K562 (cell line): ENCODE results near the gene CCDC9. TPM values are rescaled to one million over a fixed set of nuclear protein-coding genes. Genes with fewer than 3 reads are reported as not detected.

Experiments used
- BRCA1 ChIP-seq, 2 experiments: fragments of 450-650 bp in 1 of 2; sonication (generic) in 1 of 2; formaldehyde crosslinking in 1 of 2; IDR thresholded peaks; 2 replicates each; pipeline versions ENCODE4 v1.5.0 to v1.6.1; 2017 to 2020; ENCODE audit warnings: mild to moderate bottlenecking in 1 of 2, missing genetic modification reagents in 1 of 2
- FOXP1 ChIP-seq: sonication (generic); formaldehyde crosslinking; IDR thresholded peaks from 2 replicates; pipeline ENCODE4 v1.8.0; 2022; ENCODE audit warnings: mild to moderate bottlenecking, missing genetic modification reagents
- HLTF ChIP-seq: fragments of 450-650 bp; IDR thresholded peaks from 2 replicates; pipeline ENCODE4 v1.6.1; 2016
- SP2 ChIP-seq: IDR thresholded peaks from 2 replicates; pipeline ENCODE4 v1.6.1; 2011; ENCODE audit warnings: mild to moderate bottlenecking, low read depth, low read length, moderate library complexity; ENCODE audit not compliant: poor library complexity, severe bottlenecking; ENCODE audit errors: extremely low read depth
- TFAM ChIP-seq: fragments of 250-450 bp; sonication (Bioruptor Pico); conservative IDR thresholded peaks from 2 replicates; pipeline ENCODE4 v1.5.0; 2021; ENCODE audit warnings: mild to moderate bottlenecking, moderate library complexity
- ZNF184 ChIP-seq: sonication (generic); formaldehyde crosslinking; IDR thresholded peaks from 2 replicates; pipeline ENCODE4 v1.5.0; 2020; ENCODE audit warnings: missing genetic modification reagents
- ZNF324 ChIP-seq: fragments of 250-450 bp; sonication (Bioruptor Pico); IDR thresholded peaks from 2 replicates; pipeline ENCODE4 v1.4.0; 2020; ENCODE audit warnings: mild to moderate bottlenecking
- ZNF347 ChIP-seq: fragments of 450-650 bp; formaldehyde crosslinking; IDR thresholded peaks from 2 replicates; pipeline ENCODE4 v1.4.0; 2020; ENCODE audit warnings: low read depth, mild to moderate bottlenecking, moderate library complexity
- polyA plus RNA-seq, 8 experiments: library from polyadenylated mRNA; depleted of rRNA in 4 of 8; stranded (reverse) in 5 of 8; unstranded in 3 of 8; fragments of >200 nt; fragmentation: Nextera tagmentation in 2 of 8; fragmentation: Illumina TruSeq in 1 of 8; extraction: Ambion mirVana in 2 of 8; extraction: Trizol in 1 of 8; gene quantifications; 2 replicates each; pipeline versions ENCODE4 v1.2.1 to v1.2.3, GENCODE V29; 2011 to 2014; ENCODE audit warnings: inconsistent platforms in 1 of 8, missing spikeins in 1 of 8
- total RNA-seq, 7 experiments: library from RNA; depleted of rRNA in 6 of 7; stranded (reverse); fragments of >200 nt in 6 of 7; fragmentation: Illumina TruSeq in 2 of 7; extraction: Trizol in 2 of 7; gene quantifications; 2 replicates each; pipeline versions ENCODE4 v1.2.1 to v1.2.3, GENCODE V29; 2011 to 2021; ENCODE audit warnings: low replicate concordance in 1 of 7
- TF ChIP-seq, protein P1 (sequence below): fragments of 200-600 bp; sonication (generic); IDR thresholded peaks from one replicate; pipeline ENCODE4 v1.6.1; 2012; ENCODE audit warnings: mild to moderate bottlenecking, low read depth, low read length, inconsistent platforms
- TF ChIP-seq, protein P2 (sequence below): fragments of 250-450 bp; sonication (Bioruptor Pico); IDR thresholded peaks from 2 replicates; pipeline ENCODE4 v1.8.0; 2022; ENCODE audit warnings: moderate library complexity, mild to moderate bottlenecking, inconsistent platforms
- TF ChIP-seq, protein P3 (sequence below): IDR thresholded peaks from 3 replicates; pipeline ENCODE4 v1.6.1; 2011; ENCODE audit warnings: borderline replicate concordance, mild to moderate bottlenecking, moderate library complexity; ENCODE audit not compliant: insufficient read length; ENCODE audit errors: extremely low read depth

The CCDC9 gene
- total and polyA plus RNA-seq, 9 of the 15 experiments (the other 6 are each of a cell fraction or from before 2014, with no cell fraction given): 0.23 to 38.6 (median 8.4) TPM

DNA sequence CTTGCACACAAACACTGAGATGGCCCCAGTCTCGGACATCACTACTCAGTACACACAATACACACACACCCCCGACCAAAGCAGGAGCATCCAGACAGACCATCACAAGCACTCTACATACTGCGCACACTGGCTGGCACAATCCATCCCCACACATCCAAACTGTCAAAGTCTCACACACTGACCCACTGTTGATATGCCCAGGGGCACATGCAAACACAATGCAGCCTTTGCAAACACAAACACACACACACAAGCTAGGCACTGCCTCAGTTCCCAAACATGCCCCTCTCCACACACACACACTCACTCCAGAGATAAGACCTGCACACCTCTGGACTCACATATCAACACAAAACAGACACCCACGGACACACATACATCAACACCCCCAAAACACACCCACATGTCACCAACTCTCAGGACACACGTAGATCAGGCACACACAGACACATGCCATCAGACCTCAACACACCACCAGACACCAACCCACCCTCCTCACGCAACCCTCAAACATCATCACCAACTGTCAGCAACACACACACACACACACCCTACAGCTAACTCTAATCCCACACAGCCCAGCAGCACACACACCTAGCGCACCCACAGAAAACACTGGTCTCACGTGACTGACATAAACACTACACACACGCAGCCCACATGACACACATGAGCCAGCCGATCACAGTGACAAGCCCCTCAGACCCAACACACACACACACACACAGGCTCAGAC, 27.2 kb upstream of the CCDC9 start (continued):
- TF ChIP-seq BRCA1 (IDR thresholded peaks at IDR 0.05): no peak
- no peak for TF ChIP-seq BRCA1 (CRISPR knock-in tag; IDR thresholded peaks at IDR 0.05)
- no peak for TF ChIP-seq ZNF324 (CRISPR knock-in tag)
- TF ChIP-seq ZNF184 (CRISPR knock-in tag): no peak
- TF ChIP-seq, protein P1, sequence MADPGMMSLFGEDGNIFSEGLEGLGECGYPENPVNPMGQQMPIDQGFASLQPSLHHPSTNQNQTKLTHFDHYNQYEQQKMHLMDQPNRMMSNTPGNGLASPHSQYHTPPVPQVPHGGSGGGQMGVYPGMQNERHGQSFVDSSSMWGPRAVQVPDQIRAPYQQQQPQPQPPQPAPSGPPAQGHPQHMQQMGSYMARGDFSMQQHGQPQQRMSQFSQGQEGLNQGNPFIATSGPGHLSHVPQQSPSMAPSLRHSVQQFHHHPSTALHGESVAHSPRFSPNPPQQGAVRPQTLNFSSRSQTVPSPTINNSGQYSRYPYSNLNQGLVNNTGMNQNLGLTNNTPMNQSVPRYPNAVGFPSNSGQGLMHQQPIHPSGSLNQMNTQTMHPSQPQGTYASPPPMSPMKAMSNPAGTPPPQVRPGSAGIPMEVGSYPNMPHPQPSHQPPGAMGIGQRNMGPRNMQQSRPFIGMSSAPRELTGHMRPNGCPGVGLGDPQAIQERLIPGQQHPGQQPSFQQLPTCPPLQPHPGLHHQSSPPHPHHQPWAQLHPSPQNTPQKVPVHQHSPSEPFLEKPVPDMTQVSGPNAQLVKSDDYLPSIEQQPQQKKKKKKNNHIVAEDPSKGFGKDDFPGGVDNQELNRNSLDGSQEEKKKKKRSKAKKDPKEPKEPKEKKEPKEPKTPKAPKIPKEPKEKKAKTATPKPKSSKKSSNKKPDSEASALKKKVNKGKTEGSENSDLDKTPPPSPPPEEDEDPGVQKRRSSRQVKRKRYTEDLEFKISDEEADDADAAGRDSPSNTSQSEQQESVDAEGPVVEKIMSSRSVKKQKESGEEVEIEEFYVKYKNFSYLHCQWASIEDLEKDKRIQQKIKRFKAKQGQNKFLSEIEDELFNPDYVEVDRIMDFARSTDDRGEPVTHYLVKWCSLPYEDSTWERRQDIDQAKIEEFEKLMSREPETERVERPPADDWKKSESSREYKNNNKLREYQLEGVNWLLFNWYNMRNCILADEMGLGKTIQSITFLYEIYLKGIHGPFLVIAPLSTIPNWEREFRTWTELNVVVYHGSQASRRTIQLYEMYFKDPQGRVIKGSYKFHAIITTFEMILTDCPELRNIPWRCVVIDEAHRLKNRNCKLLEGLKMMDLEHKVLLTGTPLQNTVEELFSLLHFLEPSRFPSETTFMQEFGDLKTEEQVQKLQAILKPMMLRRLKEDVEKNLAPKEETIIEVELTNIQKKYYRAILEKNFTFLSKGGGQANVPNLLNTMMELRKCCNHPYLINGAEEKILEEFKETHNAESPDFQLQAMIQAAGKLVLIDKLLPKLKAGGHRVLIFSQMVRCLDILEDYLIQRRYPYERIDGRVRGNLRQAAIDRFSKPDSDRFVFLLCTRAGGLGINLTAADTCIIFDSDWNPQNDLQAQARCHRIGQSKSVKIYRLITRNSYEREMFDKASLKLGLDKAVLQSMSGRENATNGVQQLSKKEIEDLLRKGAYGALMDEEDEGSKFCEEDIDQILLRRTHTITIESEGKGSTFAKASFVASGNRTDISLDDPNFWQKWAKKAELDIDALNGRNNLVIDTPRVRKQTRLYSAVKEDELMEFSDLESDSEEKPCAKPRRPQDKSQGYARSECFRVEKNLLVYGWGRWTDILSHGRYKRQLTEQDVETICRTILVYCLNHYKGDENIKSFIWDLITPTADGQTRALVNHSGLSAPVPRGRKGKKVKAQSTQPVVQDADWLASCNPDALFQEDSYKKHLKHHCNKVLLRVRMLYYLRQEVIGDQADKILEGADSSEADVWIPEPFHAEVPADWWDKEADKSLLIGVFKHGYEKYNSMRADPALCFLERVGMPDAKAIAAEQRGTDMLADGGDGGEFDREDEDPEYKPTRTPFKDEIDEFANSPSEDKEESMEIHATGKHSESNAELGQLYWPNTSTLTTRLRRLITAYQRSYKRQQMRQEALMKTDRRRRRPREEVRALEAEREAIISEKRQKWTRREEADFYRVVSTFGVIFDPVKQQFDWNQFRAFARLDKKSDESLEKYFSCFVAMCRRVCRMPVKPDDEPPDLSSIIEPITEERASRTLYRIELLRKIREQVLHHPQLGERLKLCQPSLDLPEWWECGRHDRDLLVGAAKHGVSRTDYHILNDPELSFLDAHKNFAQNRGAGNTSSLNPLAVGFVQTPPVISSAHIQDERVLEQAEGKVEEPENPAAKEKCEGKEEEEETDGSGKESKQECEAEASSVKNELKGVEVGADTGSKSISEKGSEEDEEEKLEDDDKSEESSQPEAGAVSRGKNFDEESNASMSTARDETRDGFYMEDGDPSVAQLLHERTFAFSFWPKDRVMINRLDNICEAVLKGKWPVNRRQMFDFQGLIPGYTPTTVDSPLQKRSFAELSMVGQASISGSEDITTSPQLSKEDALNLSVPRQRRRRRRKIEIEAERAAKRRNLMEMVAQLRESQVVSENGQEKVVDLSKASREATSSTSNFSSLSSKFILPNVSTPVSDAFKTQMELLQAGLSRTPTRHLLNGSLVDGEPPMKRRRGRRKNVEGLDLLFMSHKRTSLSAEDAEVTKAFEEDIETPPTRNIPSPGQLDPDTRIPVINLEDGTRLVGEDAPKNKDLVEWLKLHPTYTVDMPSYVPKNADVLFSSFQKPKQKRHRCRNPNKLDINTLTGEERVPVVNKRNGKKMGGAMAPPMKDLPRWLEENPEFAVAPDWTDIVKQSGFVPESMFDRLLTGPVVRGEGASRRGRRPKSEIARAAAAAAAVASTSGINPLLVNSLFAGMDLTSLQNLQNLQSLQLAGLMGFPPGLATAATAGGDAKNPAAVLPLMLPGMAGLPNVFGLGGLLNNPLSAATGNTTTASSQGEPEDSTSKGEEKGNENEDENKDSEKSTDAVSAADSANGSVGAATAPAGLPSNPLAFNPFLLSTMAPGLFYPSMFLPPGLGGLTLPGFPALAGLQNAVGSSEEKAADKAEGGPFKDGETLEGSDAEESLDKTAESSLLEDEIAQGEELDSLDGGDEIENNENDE: no peak
- no peak for TF ChIP-seq ZNF347 (CRISPR knock-in tag)
- TF ChIP-seq, protein P2, sequence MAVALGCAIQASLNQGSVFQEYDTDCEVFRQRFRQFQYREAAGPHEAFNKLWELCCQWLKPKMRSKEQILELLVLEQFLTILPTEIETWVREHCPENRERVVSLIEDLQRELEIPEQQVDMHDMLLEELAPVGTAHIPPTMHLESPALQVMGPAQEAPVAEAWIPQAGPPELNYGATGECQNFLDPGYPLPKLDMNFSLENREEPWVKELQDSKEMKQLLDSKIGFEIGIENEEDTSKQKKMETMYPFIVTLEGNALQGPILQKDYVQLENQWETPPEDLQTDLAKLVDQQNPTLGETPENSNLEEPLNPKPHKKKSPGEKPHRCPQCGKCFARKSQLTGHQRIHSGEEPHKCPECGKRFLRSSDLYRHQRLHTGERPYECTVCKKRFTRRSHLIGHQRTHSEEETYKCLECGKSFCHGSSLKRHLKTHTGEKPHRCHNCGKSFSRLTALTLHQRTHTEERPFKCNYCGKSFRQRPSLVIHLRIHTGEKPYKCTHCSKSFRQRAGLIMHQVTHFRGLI: no peak
- TF ChIP-seq, protein P3, sequence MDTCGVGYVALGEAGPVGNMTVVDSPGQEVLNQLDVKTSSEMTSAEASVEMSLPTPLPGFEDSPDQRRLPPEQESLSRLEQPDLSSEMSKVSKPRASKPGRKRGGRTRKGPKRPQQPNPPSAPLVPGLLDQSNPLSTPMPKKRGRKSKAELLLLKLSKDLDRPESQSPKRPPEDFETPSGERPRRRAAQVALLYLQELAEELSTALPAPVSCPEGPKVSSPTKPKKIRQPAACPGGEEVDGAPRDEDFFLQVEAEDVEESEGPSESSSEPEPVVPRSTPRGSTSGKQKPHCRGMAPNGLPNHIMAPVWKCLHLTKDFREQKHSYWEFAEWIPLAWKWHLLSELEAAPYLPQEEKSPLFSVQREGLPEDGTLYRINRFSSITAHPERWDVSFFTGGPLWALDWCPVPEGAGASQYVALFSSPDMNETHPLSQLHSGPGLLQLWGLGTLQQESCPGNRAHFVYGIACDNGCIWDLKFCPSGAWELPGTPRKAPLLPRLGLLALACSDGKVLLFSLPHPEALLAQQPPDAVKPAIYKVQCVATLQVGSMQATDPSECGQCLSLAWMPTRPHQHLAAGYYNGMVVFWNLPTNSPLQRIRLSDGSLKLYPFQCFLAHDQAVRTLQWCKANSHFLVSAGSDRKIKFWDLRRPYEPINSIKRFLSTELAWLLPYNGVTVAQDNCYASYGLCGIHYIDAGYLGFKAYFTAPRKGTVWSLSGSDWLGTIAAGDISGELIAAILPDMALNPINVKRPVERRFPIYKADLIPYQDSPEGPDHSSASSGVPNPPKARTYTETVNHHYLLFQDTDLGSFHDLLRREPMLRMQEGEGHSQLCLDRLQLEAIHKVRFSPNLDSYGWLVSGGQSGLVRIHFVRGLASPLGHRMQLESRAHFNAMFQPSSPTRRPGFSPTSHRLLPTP: no peak
- TF ChIP-seq HLTF: peak; percentile 79
- TF ChIP-seq FOXP1 (CRISPR knock-in tag): peak; percentile 11; the same call in 1 of the 2 replicates
- TF ChIP-seq TFAM (CRISPR knock-in tag): no peak
- no peak for TF ChIP-seq SP2
